GM11168 (cell line): ENCODE measurements around the gene FRMD6.
"Not testable (repeated sequence)": the region's sequence is repeated elsewhere in the genome, so short reads cannot be mapped to it uniquely, and the experiment has no call there.

Experiments used
- in situ Hi-C: fragments of 300-500 bp; cut with MboI; formaldehyde crosslinking; loops from one replicate; pipeline ENCODE4 v1.12.0; 2022; ENCODE audit warnings: low sequenced_read_pairs; ENCODE audit not compliant: unreplicated experiment

Gene FRMD6

DNA sequence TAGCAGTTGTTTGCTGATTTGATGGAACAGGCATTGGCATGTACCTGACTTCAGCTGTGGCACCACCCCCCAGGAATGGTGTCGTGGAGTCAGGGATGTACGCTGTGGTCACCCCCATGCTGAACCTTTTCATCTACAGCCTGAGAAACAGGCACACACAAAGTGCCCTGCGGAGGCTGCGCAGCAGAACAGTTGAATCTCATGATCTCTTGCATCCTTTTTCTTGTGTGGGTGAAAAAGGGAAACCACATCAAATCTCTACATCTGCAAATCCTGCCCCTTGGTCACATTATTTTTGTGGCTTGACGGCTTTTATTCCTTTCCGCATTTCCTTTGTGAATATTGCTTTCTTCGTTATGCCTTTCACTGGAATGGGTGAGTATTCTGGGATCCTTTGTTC lies 106.0 kb downstream of the FRMD6 start:
- in situ Hi-C loops = not testable (repeated sequence)

DNA sequence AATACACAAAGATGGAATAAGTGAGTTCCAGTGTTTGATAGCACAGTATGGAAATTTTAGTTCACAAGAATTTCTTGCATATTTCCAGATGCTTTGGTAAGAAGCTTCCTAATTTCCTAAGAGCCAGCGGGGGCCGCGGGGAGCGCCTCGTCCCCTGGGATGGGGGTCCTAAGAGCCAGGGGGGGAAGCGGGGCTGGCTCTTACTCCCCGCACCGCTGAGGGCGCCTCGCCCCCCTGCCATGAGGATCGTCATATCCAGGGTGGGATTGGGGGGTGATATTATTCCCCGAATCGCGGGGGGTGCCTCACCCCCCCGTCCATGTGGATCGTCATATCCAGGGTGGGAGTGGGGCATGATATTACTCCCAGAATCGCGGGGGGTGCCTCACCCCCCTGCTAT lies 108.2 kb downstream of the FRMD6 start:
- in situ Hi-C loops = no loop called here

DNA sequence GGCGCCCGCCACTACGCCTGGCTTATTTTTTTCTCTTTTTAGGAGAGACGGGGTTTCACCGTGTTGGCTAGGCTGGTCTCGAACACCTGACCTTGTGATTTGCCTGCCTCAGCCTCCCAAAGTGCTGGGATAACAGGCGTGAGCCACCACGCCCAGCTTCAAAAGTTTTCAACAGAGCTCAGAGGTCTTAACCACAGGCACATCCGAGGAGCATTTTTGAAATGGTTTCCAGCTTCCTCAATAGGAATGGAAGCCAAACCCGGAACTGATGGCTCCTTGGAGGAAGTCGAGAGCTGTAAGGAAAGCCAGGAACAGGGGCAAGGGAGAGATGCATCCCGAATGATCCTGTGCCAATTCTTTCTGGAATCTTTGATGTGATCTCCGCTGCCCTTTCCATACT lies 114.0 kb downstream of the FRMD6 start:
- in situ Hi-C loops = not testable (repeated sequence)

DNA sequence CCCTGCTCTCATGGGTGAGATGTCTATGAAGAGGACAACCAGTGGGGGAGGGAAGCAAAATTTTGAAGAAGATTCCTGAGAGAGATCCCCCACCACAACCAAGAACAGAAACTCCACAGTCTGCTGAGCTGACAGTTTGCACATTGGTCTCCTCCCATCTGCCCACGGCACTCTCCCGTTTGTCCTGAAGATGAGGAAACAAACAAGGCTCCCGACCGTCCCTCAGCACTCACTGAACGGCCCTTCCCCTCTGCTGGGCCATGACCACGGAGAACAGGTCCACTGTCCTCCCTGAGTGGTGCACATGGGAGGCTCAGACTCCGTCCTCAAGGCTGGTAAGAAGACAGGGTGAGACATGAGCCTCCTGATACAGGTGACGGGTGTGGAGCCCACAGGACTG lies 114.9 kb downstream of the FRMD6 start:
- in situ Hi-C loops = not testable (repeated sequence)

DNA sequence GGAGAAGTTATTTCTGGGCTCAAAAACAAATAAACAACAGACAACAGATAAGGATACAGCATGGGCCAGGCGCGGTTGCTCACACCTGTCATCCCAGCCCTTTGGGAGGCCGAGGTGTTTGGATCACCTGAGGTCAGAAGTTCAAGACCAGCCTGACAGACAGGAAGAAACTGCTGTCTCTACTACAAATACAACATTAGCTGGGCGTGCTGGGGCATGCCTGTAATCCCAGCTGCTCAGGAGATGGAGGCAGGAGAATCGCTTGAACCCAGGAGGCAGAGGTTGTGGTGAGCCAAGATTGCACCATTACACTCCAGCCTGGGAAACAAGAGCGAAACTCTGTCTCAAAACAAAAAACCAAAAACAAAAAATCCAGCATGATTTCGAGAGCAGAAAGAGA lies 117.6 kb downstream of the FRMD6 start:
- in situ Hi-C loops = not testable (repeated sequence)

DNA sequence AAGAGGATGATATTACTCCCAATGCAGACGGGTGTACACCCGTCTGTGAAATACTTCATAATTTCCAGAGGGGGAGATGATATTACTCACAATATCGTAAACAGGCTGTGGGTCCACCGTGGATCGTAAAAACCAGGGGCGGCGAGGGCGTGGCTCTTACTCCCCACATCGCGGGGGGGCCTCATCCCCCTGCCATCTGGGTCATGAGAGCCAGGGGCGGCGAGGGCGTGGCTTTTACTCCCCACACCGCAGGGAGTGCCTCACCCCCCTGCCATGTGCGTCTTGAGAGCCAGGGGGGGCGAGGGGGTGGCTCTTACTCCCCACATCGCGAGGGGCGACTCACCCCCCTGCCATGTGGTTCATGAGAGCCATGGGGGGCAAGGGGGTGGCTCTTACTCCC lies 122.5 kb downstream of the FRMD6 start:
- in situ Hi-C loops = loop anchor here (10.0 kb wide), 2 partner anchors 119 to 399 kb away; partner anchors contain the start of gene FRMD6

DNA sequence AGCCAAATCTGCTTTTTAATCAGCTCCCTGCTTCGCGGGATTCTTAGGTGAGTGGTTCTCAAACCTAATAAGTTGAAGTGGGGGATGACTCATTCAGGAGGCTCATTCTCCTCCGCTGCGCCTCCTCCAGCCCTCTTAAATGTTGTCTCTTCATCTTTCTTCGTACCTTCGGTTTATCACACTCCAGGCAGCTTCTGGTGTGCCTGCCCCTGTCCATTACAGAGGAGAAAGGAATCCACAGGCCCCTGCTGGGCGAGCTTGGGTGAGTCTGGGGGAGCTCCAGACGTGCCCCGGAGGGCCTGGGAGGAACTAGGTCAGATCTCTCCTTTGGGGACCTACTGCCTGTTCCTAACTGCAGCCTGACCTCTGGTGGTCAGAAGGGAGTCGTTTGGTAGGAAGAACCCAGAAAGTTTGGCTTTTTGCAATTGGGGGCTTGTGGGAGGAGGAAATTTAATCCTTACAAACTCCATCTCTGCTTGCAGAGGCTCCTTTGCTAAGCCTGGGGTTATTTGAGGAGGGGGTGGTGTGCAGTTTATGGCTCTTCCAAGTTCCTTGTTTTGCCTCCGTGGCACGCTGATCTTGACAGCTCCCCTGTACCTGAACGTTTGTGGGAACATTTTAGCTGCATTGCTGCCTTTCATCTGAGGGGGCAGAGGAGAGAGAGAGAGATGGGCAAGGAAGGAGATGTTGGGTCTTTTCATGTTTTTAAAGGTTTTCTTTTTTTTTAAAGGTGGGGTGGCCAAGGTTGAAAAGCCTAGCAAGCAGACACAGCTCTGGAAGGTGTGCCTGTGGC lies 124.6 kb downstream of the FRMD6 start:
- in situ Hi-C loops = loop anchor here (5.0 to 10.0 kb wide), 3 partner anchors 121 to 489 kb away; partner anchors contain the start of gene FRMD6

DNA sequence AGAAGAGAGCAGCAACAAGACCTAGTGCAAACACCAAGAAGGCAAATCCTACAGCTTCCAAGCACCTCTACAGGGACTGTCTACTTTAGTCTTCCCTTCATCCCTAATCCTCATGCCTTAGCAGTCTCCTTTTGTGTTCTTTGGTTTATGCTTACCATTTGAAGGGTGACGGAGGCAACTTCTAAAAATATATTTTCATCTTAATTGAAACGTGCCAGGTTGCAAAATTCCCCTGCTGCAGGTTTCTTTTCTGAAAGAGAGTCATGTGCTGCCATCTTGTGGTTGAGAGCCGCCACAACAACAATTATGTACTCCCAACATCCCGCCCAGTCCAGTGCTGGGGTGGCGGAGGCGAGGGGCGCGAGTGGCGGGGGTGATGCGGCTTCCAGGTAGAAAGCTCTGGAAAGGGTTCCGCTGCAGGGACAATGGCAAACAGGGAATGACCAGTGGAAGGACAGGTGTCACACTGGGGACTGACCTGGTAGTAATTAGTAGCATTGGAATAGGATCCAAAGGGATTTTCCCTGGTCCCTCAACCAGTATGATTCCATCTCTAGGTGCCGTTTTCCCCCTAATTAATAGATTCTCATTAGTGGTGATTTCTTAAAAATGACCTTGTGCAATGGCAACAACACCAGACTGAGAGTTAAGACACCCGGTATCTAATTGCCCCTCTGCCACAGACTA lies 128.4 kb downstream of the FRMD6 start:
- in situ Hi-C loops = no loop called here
